Adrenal gland (tissue), 12 donors: ENCODE results near the gene AFAP1. TPM values are rescaled to one million over a fixed set of nuclear protein-coding genes. Genes with fewer than 3 reads are reported as not detected.

ENCODE experiments used
- DNase-seq, 7 donors: peaks; one replicate each; pipeline ENCODE4 v3.0.0-alpha.2; 2019 to 2020
- H3K27ac ChIP-seq, 5 donors: fragments of 200-600 bp; sonication (generic) in 4 of 5; 1 replicate in 3 of 5; 2 replicates in 2 of 5; pipeline versions ENCODE4 v1.5.1 to v1.8.0; 2016 to 2020; ENCODE audit warnings: mild to moderate bottlenecking in 1 of 5
- H3K27me3 ChIP-seq: fragments of 200-600 bp; 2 replicates; pipeline ENCODE4 v1.8.0; 2021
- H3K36me3 ChIP-seq, 2 donors: fragments of 200-600 bp; replicated peaks in 1 of 2; 1 replicate in 1 of 2; 2 replicates in 1 of 2; pipeline versions ENCODE4 v1.5.1 to v1.8.0; 2018 to 2022
- H3K4me1 ChIP-seq, 2 donors: fragments of 200-600 bp; replicated peaks in 1 of 2; 1 replicate in 1 of 2; 2 replicates in 1 of 2; pipeline versions ENCODE4 v1.5.1 to v1.8.0; 2018 to 2021
- H3K4me3 ChIP-seq, 4 donors: fragments of 200-600 bp; sonication (generic) in 3 of 4; one replicate each; pipeline ENCODE4 v1.5.1; 2016 to 2018
- H3K9me3 ChIP-seq, 3 donors: fragments of 200-600 bp; sonication (generic) in 1 of 3; replicated peaks in 1 of 3; 1 replicate in 2 of 3; 2 replicates in 1 of 3; pipeline versions ENCODE4 v1.5.1 to v1.8.0; 2016 to 2021
- CTCF ChIP-seq, 6 experiments: fragments of 450-650 bp in 4 of 6; fragments of 200-600 bp in 2 of 6; sonication (generic) in 1 of 6; IDR thresholded peaks; 1 replicate in 5 of 6; 2 replicates in 1 of 6; pipeline versions ENCODE4 v1.5.1 to v1.8.0; 2016 to 2021; ENCODE audit warnings: antibody characterized with exemption in 6 of 6, mild to moderate bottlenecking in 2 of 6, moderate library complexity in 1 of 6
- POLR2A ChIP-seq, 2 donors: fragments of 450-650 bp; IDR thresholded peaks; one replicate each; pipeline ENCODE4 v1.6.1; 2017; ENCODE audit warnings: antibody characterized with exemption in 2 of 2, mild to moderate bottlenecking in 2 of 2, moderate library complexity in 1 of 2
- WGBS, 4 donors: extraction: QIAGEN DNeasy Blood & Tissue Kit in 2 of 4; methylation state at CpG; one replicate each; pipeline versions ENCODE4 v1.1.5 to v1.1.7; 2013 to 2017; 5-methylcytosine and 5-hydroxymethylcytosine counted together
- intact Hi-C, 2 donors: fragments of 100-400 bp; cut with DNase I; formaldehyde crosslinking; loops; one replicate each; pipeline versions ENCODE4 v1.14.1 to v1.15.0; 2022 to 2023
- polyA plus RNA-seq, 3 donors: library from polyadenylated mRNA; stranded (reverse); fragments of 200-250 nt in 2 of 3; fragments of 350-450 nt in 1 of 3; fragmentation: Illumina TruSeq in 1 of 3; extraction: RNeasy Lipid Tissue Mini Kit (QIAGEN cat#74804) in 1 of 3; gene quantifications; one replicate each; pipeline ENCODE4 v1.2.3, GENCODE V29; 2013 to 2014
- total RNA-seq, 9 donors: library from RNA; depleted of rRNA in 4 of 9; stranded (reverse); fragments of >200 nt in 4 of 9; fragments of 120-200 nt in 1 of 9; fragmentation: NEBNext Ultra II Directional in 1 of 9; extraction: Animal tissue kit (Norgen Biotek cat#: 25700) in 1 of 9; gene quantifications; one replicate each; pipeline versions ENCODE4 v1.1.0 to v1.2.4, GENCODE V29; 2013 to 2023
- donor health status: healthy with polysubstance abuse.
- donor health status: Bipolar disorder and iron deficiency.
- donor health status: DM: yes; HTN: yes; CAD: no.
- donor health status: DM: no; HTN: no; CAD: no.
- donor health status: DM: no; HTN: no; CAD: no.
- donor health status: DM: yes; HTN: yes; CAD: no.

Gene AFAP1
- total and polyA plus RNA-seq, 12 donors = 3.3 to 16.1 (median 9.8) TPM

- intact Hi-C loops = no loop called here
- H3K36me3 ChIP-seq = peaks cover 0 to 5% of the 10 kb centered on the region in 2 donors
- no peak for DNase-seq
- TF ChIP-seq POLR2A (IDR thresholded peaks at IDR 0.05) (no peak), CTCF (IDR thresholded peaks at IDR 0.05) (no peak)
- no peaks in the 10 kb centered on the region for H3K9me3 ChIP-seq
- no peaks in the 10 kb centered on the region for H3K4me1 ChIP-seq
- no peaks in the 10 kb centered on the region for H3K27me3 ChIP-seq
- no peak overlapping the region for H3K4me3 ChIP-seq
- WGBS, 4 donors = 81 to 89% (median 86%) methylated on average over 10 of the region's 10 CpGs
- no peak overlapping the region for H3K27ac ChIP-seq
Measured at GRCh38 chr4:7793186-7793585, 146.5 kb downstream of the AFAP1 start.

GRCh38 chr4:7792616-7793015 lies 147.0 kb downstream of the AFAP1 start:
- Histone ChIP-seq H3K36me3 (peaks cover 0 to 5% of the 10 kb centered on the region in 2 donors), H3K27ac (no peak overlapping the region), H3K9me3 (no peaks in the 10 kb centered on the region), H3K4me1 (no peaks in the 10 kb centered on the region), H3K4me3 (no peak overlapping the region), H3K27me3 (no peaks in the 10 kb centered on the region)
- TF ChIP-seq POLR2A (IDR thresholded peaks at IDR 0.05) (no peak), CTCF (IDR thresholded peaks at IDR 0.05) (no peak)
- intact Hi-C loops = no loop called here
- no peak for DNase-seq
- 73 to 86% (median 82%) methylated on average over 8 of the region's 8 CpGs for WGBS, 4 donors

- no peaks in the 10 kb centered on the region for H3K27me3 ChIP-seq
- intact Hi-C loops = no loop called here
- no peak overlapping the region for H3K27ac ChIP-seq
- 59 to 92% (median 74%) methylated on average over 2 of the region's 2 CpGs for WGBS, 4 donors
- no peak overlapping the region for H3K4me3 ChIP-seq
- no peak for TF ChIP-seq CTCF (IDR thresholded peaks at IDR 0.05)
- no peak for TF ChIP-seq POLR2A (IDR thresholded peaks at IDR 0.05)
- no peaks in the 10 kb centered on the region for H3K36me3 ChIP-seq
- H3K4me1 ChIP-seq = no peaks in the 10 kb centered on the region
- H3K9me3 ChIP-seq = no peaks in the 10 kb centered on the region
- DNase-seq = no peak
Measured at GRCh38 chr4:7790999-7791398, 148.7 kb downstream of the AFAP1 start.

GRCh38 chr4:7790023-7790422 lies 149.6 kb downstream of the AFAP1 start:
- no peak overlapping the region for H3K27ac ChIP-seq
- no peaks in the 10 kb centered on the region for H3K36me3 ChIP-seq
- TF ChIP-seq POLR2A (IDR thresholded peaks at IDR 0.05) (no peak), CTCF (IDR thresholded peaks at IDR 0.05) (no peak)
- intact Hi-C loops = no loop called here
- 54 to 62% (median 61%) methylated on average over 2 of the region's 2 CpGs for WGBS, 4 donors
- H3K27me3 ChIP-seq = no peaks in the 10 kb centered on the region
- no peak for DNase-seq
- no peak overlapping the region for H3K4me3 ChIP-seq
- H3K4me1 ChIP-seq = no peaks in the 10 kb centered on the region
- no peaks in the 10 kb centered on the region for H3K9me3 ChIP-seq
